ENCODE data around the gene NTN5.

- TF ChIP-seq GATA3 (IDR thresholded peaks at IDR 0.05; ENCODE audit: low read depth, low read length): no peak
- no peak for TF ChIP-seq GATA2 (IDR thresholded peaks at IDR 0.05; ENCODE audit: low read depth, low read length)
Measured at GRCh38 chr19:48661711-48662090, 11.1 kb downstream of the NTN5 start.
